Activated CD8-positive, alpha-beta memory T cell treated with anti-CD3 and anti-CD28 coated beads for 1 hour (primary cell): ENCODE measurements around the gene PLD6.

ENCODE experiments used
- DNase-seq, 2 donors: peaks; one replicate each; pipeline ENCODE4 v3.0.0-alpha.2; 2020; ENCODE audit warnings: low read depth in 1 of 2; ENCODE audit errors: extremely low read depth in 1 of 2

Gene PLD6

DNA sequence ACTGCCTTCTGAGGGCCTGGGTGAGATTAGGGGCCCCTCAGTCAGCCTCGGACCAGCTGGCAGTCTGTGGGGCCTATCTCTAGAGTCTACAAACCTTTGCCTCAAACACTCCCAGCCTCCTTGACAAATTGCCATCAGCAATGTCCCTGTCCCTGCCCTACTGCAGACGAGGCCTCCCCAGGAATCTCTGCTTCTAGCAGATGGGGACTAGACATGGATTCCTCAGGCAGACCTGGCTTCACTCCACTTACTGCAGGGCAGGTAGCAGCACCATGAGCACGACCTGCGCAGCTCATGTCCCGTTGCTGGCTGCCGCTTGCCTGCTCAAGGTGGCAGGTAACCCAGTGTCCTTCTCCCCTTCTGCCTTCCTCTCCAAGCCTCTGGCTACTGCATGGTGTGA lies 49.1 kb downstream of the PLD6 start:
- no peak for DNase-seq

DNA sequence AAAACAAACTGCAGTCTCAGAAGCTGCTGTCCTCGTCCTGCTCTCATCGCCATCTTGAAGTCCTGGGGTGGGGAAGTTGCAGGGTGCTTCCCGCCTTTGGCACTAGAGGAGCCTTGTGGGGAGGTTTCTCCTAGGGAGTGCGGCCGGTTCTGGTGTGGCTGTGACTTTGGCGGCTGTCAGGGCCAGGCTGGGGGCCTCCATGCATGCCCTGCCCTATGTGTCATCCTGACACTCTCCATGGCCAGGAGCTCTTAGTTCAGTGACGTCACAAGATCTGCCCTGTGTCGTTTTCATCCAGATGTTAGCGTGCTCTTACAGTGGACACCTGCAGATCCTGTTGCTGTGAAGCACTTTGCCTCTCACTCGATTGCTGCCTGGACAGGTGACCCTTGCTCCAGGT lies 49.6 kb downstream of the PLD6 start:
- DNase-seq: no peak

DNA sequence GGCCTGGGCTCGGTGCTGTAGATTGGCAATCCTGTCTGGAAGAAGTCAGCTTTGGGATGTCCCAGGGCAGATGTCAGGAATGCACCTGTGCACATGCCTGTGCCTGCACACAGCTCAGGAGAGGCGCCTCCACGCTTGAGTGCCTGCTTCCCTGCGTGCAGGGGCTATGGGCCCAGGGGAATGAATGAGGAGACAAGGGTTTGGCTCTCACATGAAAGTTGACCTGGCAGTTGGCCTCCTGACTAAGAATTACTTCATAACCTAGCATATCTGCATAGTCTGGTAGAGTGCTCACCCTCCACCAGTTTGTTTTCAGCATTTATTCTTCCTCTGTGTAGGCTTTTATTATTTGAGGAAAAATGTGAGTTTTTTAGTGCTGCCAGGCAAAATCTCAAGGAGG lies 50.0 kb downstream of the PLD6 start:
- DNase-seq: no peak

DNA sequence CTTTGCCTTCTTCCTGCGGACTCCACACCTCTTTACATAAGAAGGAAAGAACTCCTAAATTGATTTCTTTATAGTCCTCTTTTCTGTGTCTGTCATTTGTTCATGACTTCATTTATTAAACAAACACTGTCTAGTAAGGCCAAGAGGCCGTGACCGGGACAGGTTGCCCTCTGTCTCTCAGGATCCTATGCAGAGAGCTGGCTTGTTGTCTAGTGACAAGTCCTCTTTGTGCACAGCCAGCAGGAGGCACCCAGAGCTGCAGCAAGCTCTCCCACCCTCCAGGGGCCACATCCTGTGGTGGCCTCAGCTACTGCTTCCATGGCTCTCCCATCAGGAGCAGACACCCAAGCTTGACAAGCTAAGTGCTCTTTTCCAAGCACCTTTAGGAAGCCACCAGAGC lies 50.6 kb downstream of the PLD6 start:
- DNase-seq: no peak

DNA sequence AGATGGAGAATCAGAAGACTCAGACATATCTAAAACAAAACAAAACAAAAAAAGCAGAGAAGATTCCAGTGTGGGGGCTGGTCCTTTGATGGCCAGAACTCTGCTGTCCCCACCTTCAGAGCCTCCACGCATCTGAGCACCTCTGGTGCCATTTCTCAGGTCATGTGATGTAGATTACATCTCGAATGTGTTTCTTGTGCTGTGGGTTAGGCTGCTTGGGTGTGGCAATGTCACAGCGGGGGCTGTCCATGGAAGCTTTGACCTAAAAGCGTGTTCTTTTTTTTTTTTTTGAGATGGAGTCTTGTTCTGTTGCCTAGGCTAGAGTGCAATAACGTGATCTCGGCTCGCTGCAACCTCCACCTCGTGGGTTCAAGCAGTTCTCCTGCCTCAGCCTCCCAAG lies 51.2 kb downstream of the PLD6 start:
- no peak for DNase-seq

DNA sequence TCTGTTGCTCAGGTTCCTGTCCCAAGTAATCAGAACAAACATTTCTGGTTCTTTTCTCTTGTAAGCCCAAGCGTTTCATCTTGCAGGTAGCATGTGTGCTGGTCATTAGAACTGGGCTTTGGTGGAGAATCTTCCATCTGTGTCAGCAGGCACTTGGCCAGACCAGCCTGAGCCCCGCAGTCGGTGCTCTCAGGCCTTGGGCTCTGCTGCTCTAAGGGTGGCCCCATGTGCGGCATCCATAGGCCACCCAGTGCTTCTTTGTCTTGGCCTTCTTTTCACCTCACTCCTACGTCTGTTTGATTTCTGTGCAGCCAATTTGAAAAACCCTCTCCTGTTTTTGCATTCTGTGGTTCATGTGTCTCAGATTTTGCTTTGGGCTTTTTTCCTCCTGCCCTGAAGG lies 51.6 kb downstream of the PLD6 start:
- no peak for DNase-seq

DNA sequence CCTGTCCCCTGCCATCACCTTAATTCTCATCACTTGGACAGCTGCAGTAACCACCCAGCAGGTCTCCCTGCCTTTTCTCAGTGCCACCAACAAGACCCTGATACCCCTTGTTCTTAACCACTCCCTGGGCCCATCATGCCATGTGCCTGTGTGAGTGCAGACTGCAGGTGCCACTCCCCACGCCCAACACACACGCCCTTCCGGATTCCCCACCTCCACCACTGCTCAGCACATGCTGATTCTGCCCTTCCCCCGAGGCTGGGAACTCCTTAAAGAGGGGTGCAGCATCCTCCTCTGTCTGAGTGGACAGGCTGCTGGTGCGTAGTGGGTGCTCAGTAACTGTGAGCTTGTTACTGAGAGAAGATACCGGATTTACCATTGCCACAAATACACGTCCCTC lies 52.4 kb downstream of the PLD6 start:
- no peak for DNase-seq

DNA sequence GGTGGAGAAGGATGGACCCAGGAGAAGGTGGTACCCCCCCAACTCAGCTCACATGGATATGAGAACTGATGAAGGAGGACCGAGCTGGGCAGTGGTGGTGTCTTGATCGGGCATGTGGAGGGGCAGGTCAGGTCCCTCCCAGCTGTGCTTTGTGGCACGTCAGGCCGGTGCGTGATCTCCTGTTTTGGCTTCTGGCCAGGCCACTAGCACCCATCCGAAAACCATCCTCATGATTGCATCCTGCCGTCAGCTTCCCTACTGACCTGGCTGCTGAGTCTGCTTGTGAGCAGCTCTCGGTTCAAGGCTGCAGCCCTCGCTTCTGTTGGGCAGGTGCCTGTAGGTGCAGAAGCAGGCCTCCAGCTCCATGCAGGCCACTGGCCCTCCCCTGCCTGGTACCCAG lies 53.1 kb downstream of the PLD6 start:
- no peak for DNase-seq

DNA sequence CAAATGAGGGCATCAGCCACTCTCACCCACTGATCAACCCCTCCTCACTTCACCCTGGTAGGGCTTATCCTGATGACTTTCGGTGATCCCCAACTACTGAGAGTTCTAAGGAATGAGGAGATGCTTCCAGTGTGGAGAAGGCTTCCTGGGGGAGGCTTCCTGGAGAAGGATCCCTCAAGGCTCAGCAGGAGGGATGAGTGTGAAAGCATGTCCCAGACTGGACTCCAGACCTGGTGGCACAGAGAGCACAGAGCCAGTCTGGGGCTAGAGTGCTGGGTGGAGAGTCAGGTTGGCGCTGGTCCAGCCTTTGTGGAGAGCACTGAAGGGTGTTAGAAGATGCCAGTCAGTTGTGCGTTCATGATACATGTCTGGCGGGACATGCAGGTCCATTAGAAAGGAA lies 53.7 kb downstream of the PLD6 start:
- DNase-seq: no peak

DNA sequence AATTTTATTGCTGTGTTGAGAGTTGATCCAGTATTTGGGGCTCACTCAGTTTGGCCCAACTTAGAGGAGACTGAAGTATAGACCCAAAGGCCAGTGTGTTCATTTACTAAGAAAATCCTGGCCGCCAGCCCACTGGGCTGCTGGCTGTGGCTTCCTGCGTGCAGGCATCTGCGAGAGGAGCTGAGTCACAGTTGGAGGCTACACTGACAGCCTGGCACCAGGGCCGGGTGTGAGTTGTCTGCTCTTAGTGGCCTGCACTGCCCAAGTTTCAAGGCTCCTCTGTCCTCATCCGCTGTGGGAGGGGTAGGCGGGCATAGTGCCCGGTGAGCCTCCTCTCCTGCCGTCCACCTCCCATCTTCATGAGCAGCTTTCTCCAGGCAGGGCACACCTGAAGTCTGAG lies 54.2 kb downstream of the PLD6 start:
- DNase-seq: no peak

DNA sequence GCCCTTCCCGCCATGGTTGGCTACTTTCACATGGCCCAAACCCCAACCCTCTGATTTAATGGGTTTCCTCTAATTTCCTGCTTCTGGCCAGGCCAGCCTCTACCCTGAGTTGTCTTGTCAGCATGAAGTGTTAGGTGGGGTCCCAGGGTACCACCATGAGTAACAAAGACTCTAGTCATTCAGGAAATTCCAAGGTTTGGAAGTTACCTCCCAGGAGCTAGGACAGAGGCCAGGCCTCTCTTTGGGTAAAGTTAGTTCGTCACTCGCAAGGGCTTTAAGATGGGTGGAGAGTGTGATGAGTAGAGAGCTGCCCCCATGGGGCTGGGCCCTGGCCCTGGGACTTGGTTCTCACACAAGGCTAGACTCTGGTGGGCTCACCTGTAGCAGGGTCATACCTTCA lies 54.6 kb downstream of the PLD6 start:
- no peak for DNase-seq

DNA sequence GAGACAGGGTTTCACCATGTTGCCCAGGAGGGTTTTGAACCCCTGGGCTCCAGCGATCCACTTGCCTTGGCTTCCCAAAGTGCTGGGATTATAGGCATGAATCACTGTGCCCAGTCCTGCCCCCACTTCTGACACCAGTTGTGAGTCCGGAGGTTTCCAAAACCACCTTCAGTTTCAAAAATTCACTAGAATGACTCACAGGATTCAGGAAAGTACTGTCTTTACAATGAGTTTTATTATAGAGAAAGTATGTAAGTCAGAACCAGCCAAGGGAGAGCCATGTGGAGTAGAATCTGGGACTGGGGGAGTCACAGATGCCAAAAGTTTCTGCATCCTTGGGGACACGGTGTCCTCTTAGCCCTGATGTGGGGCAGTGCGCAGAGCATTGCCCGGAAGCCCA lies 55.1 kb downstream of the PLD6 start:
- DNase-seq: no peak
